Measurements from ENCODE around the gene EFNB1. TPM values are rescaled to one million over a fixed set of nuclear protein-coding genes. Genes with fewer than 3 reads are reported as not detected.

The EFNB1 gene
- total RNA-seq, 2 donors from 2014 or later = 19.9 to 40.1 TPM

DNA sequence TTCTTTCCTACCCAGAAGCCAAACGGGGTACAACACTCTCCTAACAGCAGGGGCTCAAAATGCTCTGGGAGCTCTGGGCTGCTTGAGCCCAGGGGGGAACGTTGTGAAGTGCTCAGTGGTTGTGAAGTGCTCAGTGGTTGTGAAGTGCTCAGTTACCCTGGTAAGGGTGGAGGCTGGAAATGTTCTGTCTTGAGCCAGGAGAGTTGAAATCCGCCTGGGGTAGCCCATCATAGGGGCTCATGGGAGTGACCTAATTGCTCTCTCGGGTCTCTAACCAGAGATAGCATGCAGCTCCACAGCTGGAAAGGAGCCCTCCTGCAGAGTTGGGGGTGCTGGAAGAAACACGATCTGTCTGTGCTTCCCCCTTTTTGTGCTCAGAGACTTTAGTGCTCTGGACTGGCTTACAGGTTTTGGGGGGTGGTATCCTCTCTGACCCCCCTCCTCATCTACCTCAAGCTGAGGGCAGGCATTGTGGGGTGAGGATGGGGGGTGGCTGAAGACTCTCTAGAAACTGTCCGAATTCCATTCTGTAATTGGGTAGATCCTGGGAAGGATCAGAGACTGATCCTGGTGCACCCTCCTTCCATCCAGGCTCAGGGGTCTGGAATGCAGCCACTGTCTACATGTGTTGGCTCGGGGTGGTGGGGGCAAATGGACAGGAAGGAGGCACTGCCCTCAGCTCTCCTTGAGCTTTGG, 2.7 kb downstream of the EFNB1 start:
- intact Hi-C loops (cut with DNase I) = loop anchor here (10.0 kb wide), 1 partner anchor 163 kb away; no protein-coding TSS in a partner anchor
- no peak for TF ChIP-seq POLR2AphosphoS5 (IDR thresholded peaks at IDR 0.05)
- TF ChIP-seq, protein P1, sequence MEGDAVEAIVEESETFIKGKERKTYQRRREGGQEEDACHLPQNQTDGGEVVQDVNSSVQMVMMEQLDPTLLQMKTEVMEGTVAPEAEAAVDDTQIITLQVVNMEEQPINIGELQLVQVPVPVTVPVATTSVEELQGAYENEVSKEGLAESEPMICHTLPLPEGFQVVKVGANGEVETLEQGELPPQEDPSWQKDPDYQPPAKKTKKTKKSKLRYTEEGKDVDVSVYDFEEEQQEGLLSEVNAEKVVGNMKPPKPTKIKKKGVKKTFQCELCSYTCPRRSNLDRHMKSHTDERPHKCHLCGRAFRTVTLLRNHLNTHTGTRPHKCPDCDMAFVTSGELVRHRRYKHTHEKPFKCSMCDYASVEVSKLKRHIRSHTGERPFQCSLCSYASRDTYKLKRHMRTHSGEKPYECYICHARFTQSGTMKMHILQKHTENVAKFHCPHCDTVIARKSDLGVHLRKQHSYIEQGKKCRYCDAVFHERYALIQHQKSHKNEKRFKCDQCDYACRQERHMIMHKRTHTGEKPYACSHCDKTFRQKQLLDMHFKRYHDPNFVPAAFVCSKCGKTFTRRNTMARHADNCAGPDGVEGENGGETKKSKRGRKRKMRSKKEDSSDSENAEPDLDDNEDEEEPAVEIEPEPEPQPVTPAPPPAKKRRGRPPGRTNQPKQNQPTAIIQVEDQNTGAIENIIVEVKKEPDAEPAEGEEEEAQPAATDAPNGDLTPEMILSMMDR (IDR thresholded peaks at IDR 0.05) = no peak
- no peak for TF ChIP-seq POLR2A (IDR thresholded peaks at IDR 0.05)
- H3K4me1 ChIP-seq (replicated peaks) = no peaks in the 10 kb centered on the region
- no peak for DNase-seq (ENCODE audit: low spot score)
- no peaks in the 10 kb centered on the region for H3K36me3 ChIP-seq
- H3K4me3 ChIP-seq = peak overlapping the region; percentile 57 to 58
- WGBS = 6% methylated on average over 6 of the region's 7 CpGs
- H3K9me3 ChIP-seq = no peaks in the 10 kb centered on the region
- H3K27ac ChIP-seq = peak overlapping the region in 1 of 2 donors; percentile 35
- no peaks in the 10 kb centered on the region for H3K27me3 ChIP-seq (replicated peaks; ENCODE audit: insufficient read depth)

- 7% methylated on average over 9 of the region's 11 CpGs for WGBS
- no peaks in the 10 kb centered on the region for H3K4me1 ChIP-seq (replicated peaks)
- peak overlapping the region; percentile 57 to 58 for H3K4me3 ChIP-seq
- intact Hi-C loops (cut with DNase I) = loop anchor here (10.0 kb wide), 1 partner anchor 163 kb away; no protein-coding TSS in a partner anchor
- DNase-seq (ENCODE audit: low spot score) = no peak
- H3K9me3 ChIP-seq = no peaks in the 10 kb centered on the region
- no peaks in the 10 kb centered on the region for H3K36me3 ChIP-seq
- peak overlapping the region in 1 of 2 donors; percentile 35 for H3K27ac ChIP-seq
- no peaks in the 10 kb centered on the region for H3K27me3 ChIP-seq (replicated peaks; ENCODE audit: insufficient read depth)
- no peak for TF ChIP-seq POLR2AphosphoS5 (IDR thresholded peaks at IDR 0.05)
- TF ChIP-seq POLR2A (IDR thresholded peaks at IDR 0.05) = no peak
- TF ChIP-seq, protein P1 (IDR thresholded peaks at IDR 0.05) = no peak
These were observed 3.2 kb downstream of the EFNB1 start for GRCh38 chrX:68832101-68832416.

DNA sequence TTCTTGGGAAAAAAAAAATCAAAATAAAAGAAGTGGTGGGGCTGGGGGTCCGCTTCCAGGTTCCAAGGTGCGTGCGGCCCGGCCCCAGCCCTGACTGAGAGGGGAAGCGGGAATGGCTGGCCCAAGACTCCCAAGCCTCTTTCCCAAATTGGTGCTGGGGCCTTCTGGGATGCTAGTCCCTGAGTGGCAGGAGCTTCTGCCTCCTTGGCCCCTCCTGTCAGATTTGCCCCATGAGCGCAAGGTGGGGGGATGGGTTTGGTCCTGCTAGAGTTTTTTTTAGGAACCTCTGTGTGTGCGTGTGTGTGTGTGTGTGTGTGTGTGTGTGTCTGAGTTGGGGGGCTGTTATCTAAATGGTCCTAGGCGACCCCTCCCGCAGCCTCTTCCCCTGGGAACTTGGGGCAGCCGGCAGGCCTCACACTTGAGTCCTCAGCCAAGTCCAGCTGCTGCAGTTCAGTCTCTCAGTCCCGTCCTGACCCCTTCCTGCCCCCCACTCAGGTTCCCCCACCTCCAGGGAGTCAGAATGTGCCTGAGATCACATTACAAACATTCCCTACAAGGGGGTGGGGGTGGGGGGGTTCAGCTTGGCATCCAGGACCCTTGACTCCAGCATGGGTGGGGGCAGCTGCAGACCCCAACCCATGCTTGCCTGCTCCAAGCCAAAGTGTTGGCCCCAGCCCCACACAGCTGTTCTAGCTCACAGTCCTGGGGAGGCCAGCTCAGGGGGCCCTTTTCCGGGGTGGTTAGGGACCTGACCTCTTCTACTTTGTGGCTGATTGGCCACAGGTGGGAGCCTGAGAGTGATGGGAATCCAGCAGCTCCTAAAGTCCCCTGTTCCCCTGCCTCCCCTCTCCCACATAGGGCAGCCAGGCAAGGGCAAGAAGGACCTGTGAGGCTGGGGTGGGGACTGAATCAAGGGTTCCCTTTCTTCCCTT, 4.0 kb downstream of the EFNB1 start:
- TF ChIP-seq, protein P1 (IDR thresholded peaks at IDR 0.05) = no peak
- TF ChIP-seq POLR2AphosphoS5 (IDR thresholded peaks at IDR 0.05) (no peak), POLR2A (IDR thresholded peaks at IDR 0.05) (no peak)
- peak overlapping the region in 1 of 2 donors; percentile 57 for H3K4me3 ChIP-seq
- no peak for DNase-seq (ENCODE audit: low spot score)
- H3K9me3 ChIP-seq = no peaks in the 10 kb centered on the region
- H3K27me3 ChIP-seq (replicated peaks; ENCODE audit: insufficient read depth) = no peaks in the 10 kb centered on the region
- H3K36me3 ChIP-seq = no peaks in the 10 kb centered on the region
- intact Hi-C loops (cut with DNase I) = loop anchor here (10.0 kb wide), 1 partner anchor 162 kb away; no protein-coding TSS in a partner anchor
- 32% methylated on average over 8 of the region's 12 CpGs for WGBS
- H3K4me1 ChIP-seq (replicated peaks) = no peaks in the 10 kb centered on the region
- H3K27ac ChIP-seq = peak overlapping the region in 1 of 2 donors; percentile 35

DNA sequence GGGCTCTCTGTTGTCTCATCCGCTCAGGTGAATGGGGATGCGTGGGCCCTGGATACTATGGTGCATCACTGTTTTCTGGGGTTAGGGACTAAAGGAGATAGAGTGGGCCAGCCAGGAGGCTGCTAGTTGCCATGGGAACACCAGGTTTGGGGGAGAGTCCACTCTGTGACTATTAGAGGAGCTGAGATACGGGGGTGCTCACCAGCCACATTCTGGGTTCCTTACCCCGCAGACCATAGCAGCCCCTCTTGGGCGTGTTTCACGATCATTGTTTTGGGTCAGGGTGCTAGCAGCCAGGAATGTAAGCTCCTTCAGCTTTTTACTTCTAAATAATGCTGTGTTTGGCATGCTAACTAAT, 4.6 kb downstream of the EFNB1 start:
- no peaks in the 10 kb centered on the region for H3K36me3 ChIP-seq
- H3K27ac ChIP-seq = no peak overlapping the region
- no peak overlapping the region for H3K4me3 ChIP-seq
- H3K4me1 ChIP-seq (replicated peaks) = no peaks in the 10 kb centered on the region
- no peak for TF ChIP-seq POLR2AphosphoS5 (IDR thresholded peaks at IDR 0.05)
- TF ChIP-seq, protein P1 (IDR thresholded peaks at IDR 0.05) = no peak
- TF ChIP-seq POLR2A (IDR thresholded peaks at IDR 0.05) = no peak
- no peaks in the 10 kb centered on the region for H3K9me3 ChIP-seq
- intact Hi-C loops (cut with DNase I) = loop anchor here (10.0 kb wide), 1 partner anchor 161 kb away; no protein-coding TSS in a partner anchor
- DNase-seq (ENCODE audit: low spot score) = no peak
- H3K27me3 ChIP-seq (replicated peaks; ENCODE audit: insufficient read depth) = no peaks in the 10 kb centered on the region
- WGBS = 64% methylated on average over 4 of the region's 6 CpGs
